Peyer's patch (tissue), 4 donors: ENCODE results near the gene PCSK5.

Experiments
- CTCF ChIP-seq, 6 experiments: fragments of 450-650 bp in 4 of 6; fragments of 200-600 bp in 2 of 6; sonication (generic) in 1 of 6; IDR thresholded peaks; one replicate each; pipeline ENCODE4 v1.5.1; 2017 to 2019; ENCODE audit warnings: antibody characterized with exemption in 6 of 6, mild to moderate bottlenecking in 3 of 6, moderate library complexity in 1 of 6
- POLR2A ChIP-seq, 2 donors: fragments of 450-650 bp; IDR thresholded peaks; one replicate each; pipeline ENCODE4 v1.5.1; 2017; ENCODE audit warnings: antibody characterized with exemption in 2 of 2, mild to moderate bottlenecking in 2 of 2, moderate library complexity in 2 of 2

- TF ChIP-seq CTCF (IDR thresholded peaks at IDR 0.05) (no peak), POLR2A (IDR thresholded peaks at IDR 0.05) (no peak)
Observed at GRCh38 chr9:76082057-76082456, 191.6 kb downstream of the PCSK5 start.
